Epithelial cell of esophagus (primary cell): ENCODE measurements around the gene ZNF865.

Experiments
- DNase-seq: peaks from one replicate; pipeline ENCODE4 v3.0.0; 2010; ENCODE audit warnings: low read depth
- H3K4me3 ChIP-seq: 2 replicates; pipeline ENCODE4 v1.5.1; 2011; ENCODE audit warnings: mild to moderate bottlenecking, low read length, control low read depth
- TF ChIP-seq, protein P1 (sequence below): IDR thresholded peaks from 2 replicates; pipeline ENCODE4 v1.5.1; 2011; ENCODE audit warnings: low read depth, mild to moderate bottlenecking, low read length, control low read depth, inconsistent platforms; ENCODE audit not compliant: insufficient read depth; ENCODE audit errors: missing control alignments

The ZNF865 gene

DNA sequence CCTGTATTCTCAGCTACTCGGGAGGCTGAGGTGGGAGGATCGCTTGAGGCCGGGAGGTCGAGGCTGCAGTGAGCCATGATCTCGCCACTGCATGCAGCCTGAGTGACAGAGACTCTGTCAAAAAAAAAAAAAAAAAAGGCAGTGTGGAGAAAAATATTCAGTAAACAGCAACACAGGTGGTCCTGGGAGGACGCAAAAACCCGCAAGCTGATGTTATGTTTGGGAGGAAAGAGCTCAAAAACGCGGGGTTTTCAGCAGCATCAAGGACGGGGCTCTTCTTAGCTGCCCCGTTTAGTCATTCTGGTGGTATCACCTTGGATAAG, 19.5 kb downstream of the ZNF865 start:
- TF ChIP-seq, protein P1, sequence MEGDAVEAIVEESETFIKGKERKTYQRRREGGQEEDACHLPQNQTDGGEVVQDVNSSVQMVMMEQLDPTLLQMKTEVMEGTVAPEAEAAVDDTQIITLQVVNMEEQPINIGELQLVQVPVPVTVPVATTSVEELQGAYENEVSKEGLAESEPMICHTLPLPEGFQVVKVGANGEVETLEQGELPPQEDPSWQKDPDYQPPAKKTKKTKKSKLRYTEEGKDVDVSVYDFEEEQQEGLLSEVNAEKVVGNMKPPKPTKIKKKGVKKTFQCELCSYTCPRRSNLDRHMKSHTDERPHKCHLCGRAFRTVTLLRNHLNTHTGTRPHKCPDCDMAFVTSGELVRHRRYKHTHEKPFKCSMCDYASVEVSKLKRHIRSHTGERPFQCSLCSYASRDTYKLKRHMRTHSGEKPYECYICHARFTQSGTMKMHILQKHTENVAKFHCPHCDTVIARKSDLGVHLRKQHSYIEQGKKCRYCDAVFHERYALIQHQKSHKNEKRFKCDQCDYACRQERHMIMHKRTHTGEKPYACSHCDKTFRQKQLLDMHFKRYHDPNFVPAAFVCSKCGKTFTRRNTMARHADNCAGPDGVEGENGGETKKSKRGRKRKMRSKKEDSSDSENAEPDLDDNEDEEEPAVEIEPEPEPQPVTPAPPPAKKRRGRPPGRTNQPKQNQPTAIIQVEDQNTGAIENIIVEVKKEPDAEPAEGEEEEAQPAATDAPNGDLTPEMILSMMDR, result no peak
- DNase-seq, result no peak

DNA sequence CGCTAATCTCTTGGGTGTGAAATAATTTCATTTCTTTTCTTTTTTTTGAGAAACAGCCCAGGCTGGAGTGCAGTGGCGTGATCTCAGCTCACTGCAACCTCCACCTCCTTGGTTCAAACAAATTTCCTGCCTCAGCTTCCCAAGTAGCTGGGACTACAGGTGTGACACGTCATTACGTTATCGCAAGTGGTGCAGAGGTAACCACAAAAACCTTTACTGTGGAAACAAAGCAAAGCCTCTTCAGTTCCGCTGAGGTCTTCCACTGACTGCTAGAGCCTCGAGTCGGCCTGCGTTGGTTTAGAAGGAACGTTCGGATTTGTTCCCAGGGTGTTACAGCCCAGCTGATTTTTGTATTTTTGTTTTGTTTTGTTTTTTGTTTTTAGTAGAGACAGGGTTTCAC, 20.9 kb downstream of the ZNF865 start:
- DNase-seq, result no peak
- H3K4me3 ChIP-seq, result no peak overlapping the region
- TF ChIP-seq, protein P1, result no peak

More for the DNA sequence above, 19.5 kb downstream of the ZNF865 start:
- peak overlapping the region; percentile 62 for H3K4me3 ChIP-seq

DNA sequence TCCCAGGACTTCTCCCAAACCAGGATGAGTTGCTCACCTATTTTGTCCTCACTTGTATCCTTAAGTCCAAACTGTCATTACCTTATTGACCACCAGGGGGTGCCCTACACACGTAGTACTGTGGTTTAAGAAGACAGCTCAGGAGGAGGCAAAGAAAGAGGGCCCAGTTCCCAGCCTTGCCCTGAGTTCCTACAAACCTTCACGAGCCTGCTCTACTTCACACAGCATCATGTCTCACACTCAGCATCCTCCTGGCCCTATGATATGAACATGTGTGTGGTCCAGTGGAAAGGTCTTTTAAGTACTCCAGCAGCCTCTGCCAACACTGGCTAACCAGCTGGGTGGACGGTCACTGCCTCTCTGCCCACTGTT, 27.0 kb downstream of the ZNF865 start:
- TF ChIP-seq, protein P1, result peak; percentile 88
- no peak overlapping the region for H3K4me3 ChIP-seq
- peak; percentile 98 for DNase-seq

DNA sequence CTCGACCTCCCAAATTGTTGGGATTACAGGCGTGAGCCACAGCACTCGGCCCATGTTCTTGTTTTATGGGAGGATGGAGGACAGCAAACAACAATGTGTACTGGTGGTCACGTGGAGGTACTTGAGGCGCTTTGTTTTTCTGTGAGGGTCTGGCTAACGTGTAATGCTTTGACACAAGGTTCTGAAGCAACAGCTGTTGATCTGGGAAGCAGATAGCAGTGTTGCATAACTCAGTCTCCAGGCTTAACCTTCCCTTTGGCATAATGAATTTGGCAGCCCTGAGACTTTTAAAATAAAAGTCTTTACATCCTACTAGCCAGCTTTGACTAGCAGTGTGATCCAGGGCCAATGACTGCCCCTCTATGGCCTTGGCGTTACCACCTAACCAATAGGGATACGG, 28.4 kb downstream of the ZNF865 start:
- no peak for DNase-seq
- no peak overlapping the region for H3K4me3 ChIP-seq
- TF ChIP-seq, protein P1, result no peak

DNA sequence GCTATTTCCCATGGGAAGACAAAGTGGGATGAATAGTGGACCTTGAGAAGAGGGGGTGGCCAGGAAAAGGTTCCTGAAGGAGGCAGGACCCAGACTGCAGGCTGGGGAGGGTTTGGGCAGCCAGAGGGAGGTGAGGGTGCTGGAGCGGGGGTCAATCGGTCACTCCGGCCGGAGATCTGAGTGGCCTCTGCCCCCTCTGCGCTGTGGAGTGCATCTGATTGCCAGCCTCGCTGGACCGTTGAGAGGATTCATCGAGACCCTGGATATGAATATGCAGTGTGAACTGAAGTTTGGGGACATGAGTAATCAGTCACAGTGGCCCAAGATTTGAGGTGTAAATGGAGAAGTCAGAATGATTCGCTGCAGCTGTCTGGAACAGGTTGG, 29.9 kb downstream of the ZNF865 start:
- TF ChIP-seq, protein P1, result no peak
- H3K4me3 ChIP-seq, result peak overlapping the region; percentile 100
- DNase-seq, result no peak

DNA sequence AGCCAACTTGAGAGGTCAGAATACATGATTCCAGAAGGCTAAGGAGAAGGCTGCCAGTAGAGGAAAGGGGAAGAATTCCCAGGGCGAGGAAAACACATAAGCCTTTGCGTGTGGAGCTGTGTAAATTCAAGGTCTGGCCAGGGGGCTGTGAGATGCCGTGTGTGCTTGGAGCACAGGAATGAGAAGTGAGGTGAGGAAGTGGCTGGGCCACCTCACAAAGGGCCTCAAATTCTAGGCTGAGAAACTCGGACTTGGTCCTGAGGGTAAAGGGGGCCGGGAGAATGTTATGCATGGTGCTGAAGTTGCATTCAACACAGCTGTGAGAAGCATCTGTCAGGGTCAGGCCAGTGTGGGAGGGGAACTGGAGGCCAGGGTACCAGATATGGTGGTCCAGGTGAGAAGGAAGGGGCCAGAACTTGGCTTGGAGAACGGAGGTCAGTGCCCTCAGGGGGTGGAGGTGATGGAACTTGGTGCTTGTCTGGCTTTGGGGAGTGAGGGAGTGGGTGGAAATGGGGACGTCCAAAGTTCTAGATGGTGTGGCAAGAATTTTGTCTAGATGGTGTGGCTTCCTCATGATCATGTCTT, 30.5 kb downstream of the ZNF865 start:
- H3K4me3 ChIP-seq, result peak overlapping the region; percentile 100
- TF ChIP-seq, protein P1, result no peak
- DNase-seq, result no peak

DNA sequence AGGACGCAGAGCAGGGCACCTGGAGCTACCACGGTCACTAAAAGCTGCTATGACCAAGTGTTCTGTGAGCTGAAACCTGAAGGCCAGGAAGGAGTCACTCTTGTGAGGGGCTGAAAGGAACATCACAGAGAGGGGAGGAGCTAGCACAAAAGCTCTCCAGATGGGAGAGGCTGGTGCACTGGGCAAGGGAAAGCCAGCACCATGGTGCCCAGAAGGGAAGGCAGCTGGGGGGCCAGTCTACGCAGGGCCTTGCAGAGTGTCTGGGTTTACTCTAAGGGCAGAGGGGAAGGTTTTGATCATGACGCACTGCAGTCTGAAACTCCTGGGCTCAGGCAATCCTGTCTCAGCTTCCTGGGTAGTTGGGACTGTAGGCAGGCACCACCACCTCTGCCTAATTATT, 31.3 kb downstream of the ZNF865 start:
- DNase-seq, result no peak
- H3K4me3 ChIP-seq, result no peak overlapping the region
- TF ChIP-seq, protein P1, result no peak
